GM18499 (cell line): ENCODE data around the gene LZTS3.
"Not testable (repeated sequence)": the region's sequence is repeated elsewhere in the genome, so short reads cannot be mapped to it uniquely, and the experiment has no call there.

Experiments used
- ATAC-seq: cut with Tn5 transposase; IDR thresholded peaks from one replicate; pipeline ENCODE4 v1.9.1; 2021; ENCODE audit warnings: moderate number of reproducible peaks; ENCODE audit not compliant: insufficient read depth, unreplicated experiment

Gene LZTS3

GRCh38 chr20:3193806-3194616 is 20.7 kb upstream of the LZTS3 start:
- ATAC-seq = no peak

GRCh38 chr20:3192226-3193015 is 19.1 kb upstream of the LZTS3 start:
- no peak for ATAC-seq

- no peak for ATAC-seq
These were observed 17.3 kb upstream of the LZTS3 start for GRCh38 chr20:3190681-3191111.

- no peak for ATAC-seq
These were observed 16.3 kb upstream of the LZTS3 start for GRCh38 chr20:3189561-3190131.

GRCh38 chr20:3188823-3189413 is 15.6 kb upstream of the LZTS3 start:
- no peak for ATAC-seq

- ATAC-seq = not testable (repeated sequence)
These were observed 14.5 kb upstream of the LZTS3 start for GRCh38 chr20:3187861-3188260.

GRCh38 chr20:3183896-3184612 is 10.7 kb upstream of the LZTS3 start:
- ATAC-seq = no peak

- not testable (repeated sequence) for ATAC-seq
These were observed 9.1 kb upstream of the LZTS3 start for GRCh38 chr20:3182429-3182828.

GRCh38 chr20:3181270-3181669 is 7.9 kb upstream of the LZTS3 start:
- no peak for ATAC-seq

- no peak for ATAC-seq
These were observed 7.0 kb upstream of the LZTS3 start for GRCh38 chr20:3180319-3180718.

GRCh38 chr20:3177746-3178485 is 4.6 kb upstream of the LZTS3 start:
- ATAC-seq = no peak

- no peak for ATAC-seq
These were observed 1.9 kb upstream of the LZTS3 start for GRCh38 chr20:3175270-3175669.

- no peak for ATAC-seq
These were observed 1.3 kb upstream of the LZTS3 start for GRCh38 chr20:3174442-3175261.

GRCh38 chr20:3173610-3174441 is 477 bp upstream of the LZTS3 start:
- ATAC-seq = no peak

GRCh38 chr20:3172126-3172932 is 1.0 kb downstream of the LZTS3 start:
- ATAC-seq = no peak

- no peak for ATAC-seq
These were observed 1.8 kb downstream of the LZTS3 start for GRCh38 chr20:3171391-3172125.
